Stimulated activated memory B cell treated with anti-CD40 and anti-IgM and Interleukin-4, amounts not matched to agents 10 μg/mL and 1 μg/mL and 100 μg/mL, for 72 hours (primary cell): ENCODE results near the gene EHD1.

Source experiments
- ATAC-seq: fragments of 150-1000 bp; cut with Tn5 transposase; 2 replicates; pipeline ENCODE4 v1.10.0; 2021
- H3K27ac Mint-ChIP-seq: one replicate; pipeline ENCODE4 v1.8.0; 2022; ENCODE audit warnings: mild to moderate bottlenecking, mixed read lengths
- H3K27me3 Mint-ChIP-seq: one replicate; pipeline ENCODE4 v1.8.0; 2022; ENCODE audit warnings: mixed read lengths
- H3K36me3 Mint-ChIP-seq: one replicate; pipeline ENCODE4 v1.8.0; 2022; ENCODE audit warnings: mixed read lengths
- H3K4me1 Mint-ChIP-seq: one replicate; pipeline ENCODE4 v1.8.0; 2022; ENCODE audit warnings: mixed read lengths
- H3K4me3 Mint-ChIP-seq: one replicate; pipeline ENCODE4 v1.8.0; 2022; ENCODE audit warnings: mild to moderate bottlenecking, moderate library complexity, mixed read lengths
- H3K9me3 Mint-ChIP-seq: one replicate; pipeline ENCODE4 v1.8.0; 2022; ENCODE audit warnings: mixed read lengths

Gene EHD1

DNA sequence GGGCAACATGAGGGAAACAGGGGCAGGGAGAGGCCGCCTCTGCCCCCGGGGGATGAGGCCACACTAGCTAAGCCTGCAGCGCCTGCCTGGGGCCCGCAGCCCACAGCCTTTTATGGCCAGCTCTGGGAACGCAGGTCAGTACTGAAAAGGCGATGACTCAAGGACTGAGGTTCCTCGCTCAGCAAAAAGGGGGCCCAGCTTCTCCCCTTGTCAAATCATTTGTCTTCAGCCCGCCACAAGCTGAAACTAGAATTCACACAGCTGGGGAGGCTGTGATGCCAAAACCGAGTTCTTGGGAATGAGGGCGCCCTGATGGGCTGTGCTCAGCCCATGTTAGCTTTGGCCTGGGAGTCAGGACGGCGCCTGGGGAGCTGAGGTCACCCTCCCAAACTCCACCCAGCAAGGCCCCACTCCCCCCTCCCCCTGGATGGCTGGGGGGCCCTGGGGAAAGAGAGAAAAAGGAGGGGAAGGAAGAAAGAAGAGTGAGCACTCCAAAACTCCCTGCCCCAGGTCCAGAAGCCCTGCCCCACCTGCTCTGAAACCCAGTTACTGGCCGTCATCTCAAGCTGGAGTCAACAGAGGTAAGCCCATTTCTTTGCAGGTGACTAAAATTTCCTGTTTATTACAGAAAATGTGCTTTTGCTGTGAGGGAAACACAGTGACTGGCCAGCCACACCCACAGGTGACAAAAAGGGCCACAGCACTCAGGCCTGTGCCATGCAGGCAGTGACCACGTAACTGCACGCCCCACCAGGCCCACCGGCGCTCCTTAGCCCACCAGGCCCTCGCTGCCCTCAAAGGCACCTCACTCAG, 13.7 kb downstream of the EHD1 start:
- Mint-ChIP-seq H3K4me3 (peak overlapping the region; percentile 74), H3K4me1 (peaks cover 91% of the 10 kb centered on the region), H3K36me3 (peaks cover 37% of the 10 kb centered on the region), H3K9me3 (peaks cover 2% of the 10 kb centered on the region), H3K27ac (peak overlapping the region; percentile 91), H3K27me3 (no peaks in the 10 kb centered on the region)
- ATAC-seq = peak; percentile 41

DNA sequence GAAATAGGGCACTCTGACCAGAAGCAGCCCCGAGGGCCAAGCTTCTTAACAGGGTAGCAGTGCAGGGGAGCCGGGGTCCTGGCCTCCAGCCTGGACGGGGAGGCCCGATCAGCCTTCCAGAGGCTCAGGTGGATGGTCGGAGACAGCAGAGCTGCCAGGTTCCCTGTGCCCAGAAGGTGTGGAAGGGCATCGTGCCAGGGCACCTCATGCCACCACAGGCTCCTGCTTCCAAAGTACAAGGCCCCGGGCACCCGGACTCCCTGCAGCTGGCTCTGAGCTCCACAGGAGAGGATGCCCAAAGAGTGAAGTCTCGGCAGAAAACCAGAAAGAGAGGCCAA, 14.3 kb downstream of the EHD1 start:
- Mint-ChIP-seq H3K27me3 (no peaks in the 10 kb centered on the region), H3K4me3 (peak overlapping the region; percentile 74), H3K4me1 (peaks cover 91% of the 10 kb centered on the region), H3K36me3 (peaks cover 39% of the 10 kb centered on the region), H3K27ac (peak overlapping the region; percentile 91), H3K9me3 (peaks cover 2% of the 10 kb centered on the region)
- no peak for ATAC-seq

DNA sequence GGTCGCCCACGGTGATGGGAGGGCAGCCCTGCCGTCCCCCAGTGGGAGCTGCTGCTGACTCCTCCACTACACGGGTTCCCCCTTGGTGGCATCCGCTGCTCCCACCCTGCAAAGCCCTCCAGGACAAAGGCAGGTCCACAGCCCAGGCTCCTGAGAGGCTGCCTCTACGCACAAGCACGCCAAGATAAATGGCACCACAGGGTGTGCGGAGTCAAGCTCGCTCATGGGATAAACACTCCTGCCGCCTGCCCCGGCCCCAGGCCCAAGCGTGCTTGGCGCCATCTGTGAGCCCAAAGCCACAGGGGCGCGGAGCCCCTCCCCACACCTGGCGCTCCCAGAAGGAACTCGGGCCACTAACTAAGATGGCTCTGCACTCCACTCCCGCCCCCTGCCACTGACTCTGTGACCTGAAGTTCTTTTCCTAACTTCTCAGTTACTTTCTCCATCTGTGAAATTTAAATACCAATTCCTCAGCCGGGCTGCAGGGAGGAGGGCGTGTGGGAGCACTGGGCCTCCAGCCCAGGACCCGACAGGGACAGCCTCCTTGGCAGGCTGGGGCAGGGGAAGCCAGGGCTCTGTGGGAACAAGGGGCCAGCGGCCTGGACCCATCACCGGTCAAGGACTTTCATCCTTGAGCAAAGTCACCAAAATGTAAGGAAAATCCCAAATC, 14.9 kb downstream of the EHD1 start:
- peaks cover 2% of the 10 kb centered on the region for H3K9me3 Mint-ChIP-seq
- H3K36me3 Mint-ChIP-seq = peaks cover 42% of the 10 kb centered on the region
- H3K4me3 Mint-ChIP-seq = peak overlapping the region; percentile 74
- no peak for ATAC-seq
- H3K4me1 Mint-ChIP-seq = peaks cover 91% of the 10 kb centered on the region
- no peaks in the 10 kb centered on the region for H3K27me3 Mint-ChIP-seq
- H3K27ac Mint-ChIP-seq = peak overlapping the region; percentile 91

DNA sequence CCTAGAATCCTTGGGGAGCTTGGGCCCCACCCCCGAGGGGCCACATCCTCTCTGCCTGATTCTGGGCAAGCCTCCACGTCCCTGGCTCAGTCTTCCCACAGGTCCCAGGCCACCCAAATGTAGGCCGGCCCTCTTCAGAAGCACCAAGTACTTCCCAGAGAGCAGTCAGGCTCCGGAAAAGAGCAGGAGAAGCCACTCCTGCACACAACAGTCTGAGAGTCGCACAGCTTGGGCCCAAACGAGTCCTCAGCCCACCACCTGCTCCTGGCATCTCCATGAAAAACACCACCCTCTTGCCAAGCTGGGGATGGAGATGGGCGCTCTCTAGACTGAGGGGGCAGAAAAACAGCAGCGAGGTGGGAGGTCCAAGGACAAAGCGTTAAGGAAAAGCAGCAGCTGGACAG, 15.4 kb downstream of the EHD1 start:
- Mint-ChIP-seq H3K4me1 (peaks cover 87% of the 10 kb centered on the region), H3K9me3 (peaks cover 2% of the 10 kb centered on the region), H3K27me3 (no peaks in the 10 kb centered on the region), H3K4me3 (peak overlapping the region; percentile 18), H3K36me3 (peaks cover 38% of the 10 kb centered on the region), H3K27ac (peak overlapping the region; percentile 91)
- ATAC-seq = no peak

DNA sequence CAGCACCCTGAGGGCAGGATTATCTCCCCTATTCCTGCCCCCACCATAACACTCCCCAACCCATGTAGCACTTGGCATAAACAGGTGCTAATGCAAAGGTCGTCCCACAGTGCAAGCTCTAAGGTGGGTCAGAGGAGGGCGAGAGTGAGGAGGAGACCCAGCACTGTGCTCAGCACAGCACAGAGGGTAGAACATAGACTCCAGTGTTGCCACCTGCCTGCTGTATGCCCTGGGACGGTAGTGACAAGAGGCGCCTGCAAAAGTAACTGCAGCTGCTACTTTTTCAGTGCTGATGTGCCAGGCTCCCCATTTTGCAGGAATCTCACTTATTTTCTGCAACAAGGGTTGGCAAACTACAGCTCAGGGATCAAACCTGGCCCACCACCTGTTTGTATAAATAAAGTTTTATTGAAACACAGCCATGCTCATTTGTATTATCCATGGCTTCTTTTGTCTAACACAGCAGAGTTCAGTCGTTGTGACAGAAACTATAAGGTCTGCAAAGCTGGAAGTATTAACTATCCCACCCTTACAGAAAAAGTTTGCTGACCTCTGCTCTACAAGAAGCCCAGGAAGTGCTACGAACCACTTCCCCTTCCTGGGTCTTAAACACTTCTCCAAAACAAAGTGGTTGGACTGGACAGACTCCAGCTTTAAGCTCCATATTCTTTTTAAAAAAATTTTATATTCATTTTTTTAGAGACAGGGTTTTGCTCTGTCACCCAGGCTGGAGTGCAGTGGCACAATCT, 17.0 kb downstream of the EHD1 start:
- Mint-ChIP-seq H3K27me3 (no peaks in the 10 kb centered on the region), H3K4me3 (peak overlapping the region; percentile 38), H3K9me3 (peaks cover 2% of the 10 kb centered on the region), H3K27ac (peak overlapping the region; percentile 91), H3K4me1 (peaks cover 87% of the 10 kb centered on the region), H3K36me3 (peaks cover 38% of the 10 kb centered on the region)
- no peak for ATAC-seq

DNA sequence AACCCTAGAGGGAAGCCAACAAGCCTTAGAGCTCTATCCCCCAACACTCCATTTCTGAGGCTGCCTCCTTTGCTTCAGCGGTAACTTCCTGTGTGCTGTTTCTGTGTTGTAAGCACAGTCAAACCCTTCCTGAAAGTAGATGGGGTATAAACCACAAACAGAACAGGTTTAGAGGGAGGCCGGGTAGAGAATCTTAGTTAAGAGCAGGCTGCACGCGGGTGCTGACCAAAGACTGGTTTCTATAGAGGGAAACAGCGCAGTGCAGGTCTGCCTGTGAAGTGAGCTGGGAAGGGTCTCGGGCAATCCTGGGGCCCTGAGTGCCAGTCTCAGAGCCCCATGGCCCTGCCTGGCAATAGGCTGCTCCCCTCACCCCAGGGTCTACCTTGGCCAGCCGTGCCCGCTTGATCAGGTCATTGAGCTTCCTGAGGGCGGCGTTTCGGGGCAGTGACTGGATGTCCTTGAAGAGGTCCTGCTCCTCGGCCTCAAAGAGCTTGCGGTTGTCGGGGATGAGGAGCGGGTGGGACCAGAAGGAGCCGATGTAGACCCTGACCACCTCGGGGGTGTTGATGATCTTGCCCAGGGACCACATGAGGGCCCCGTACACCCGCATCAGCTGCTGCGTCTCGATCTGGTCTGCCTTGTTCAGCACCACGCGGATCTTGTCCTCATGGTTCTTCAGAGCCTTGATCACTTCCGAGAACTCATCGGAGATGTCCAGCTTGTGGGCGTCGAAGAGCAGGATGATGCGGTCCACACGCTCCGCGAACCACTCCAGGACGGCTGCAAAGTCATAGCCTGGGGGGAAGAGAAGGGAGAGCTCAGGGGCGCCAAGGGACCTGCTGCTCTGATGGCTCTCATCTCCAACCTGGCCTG, 18.6 kb downstream of the EHD1 start:
- peaks cover 47% of the 10 kb centered on the region for H3K36me3 Mint-ChIP-seq
- peak overlapping the region; percentile 74 for H3K4me3 Mint-ChIP-seq
- peaks cover 87% of the 10 kb centered on the region for H3K4me1 Mint-ChIP-seq
- peak overlapping the region; percentile 91 for H3K27ac Mint-ChIP-seq
- H3K27me3 Mint-ChIP-seq = no peaks in the 10 kb centered on the region
- peak; percentile 93 for ATAC-seq
- no peaks in the 10 kb centered on the region for H3K9me3 Mint-ChIP-seq

DNA sequence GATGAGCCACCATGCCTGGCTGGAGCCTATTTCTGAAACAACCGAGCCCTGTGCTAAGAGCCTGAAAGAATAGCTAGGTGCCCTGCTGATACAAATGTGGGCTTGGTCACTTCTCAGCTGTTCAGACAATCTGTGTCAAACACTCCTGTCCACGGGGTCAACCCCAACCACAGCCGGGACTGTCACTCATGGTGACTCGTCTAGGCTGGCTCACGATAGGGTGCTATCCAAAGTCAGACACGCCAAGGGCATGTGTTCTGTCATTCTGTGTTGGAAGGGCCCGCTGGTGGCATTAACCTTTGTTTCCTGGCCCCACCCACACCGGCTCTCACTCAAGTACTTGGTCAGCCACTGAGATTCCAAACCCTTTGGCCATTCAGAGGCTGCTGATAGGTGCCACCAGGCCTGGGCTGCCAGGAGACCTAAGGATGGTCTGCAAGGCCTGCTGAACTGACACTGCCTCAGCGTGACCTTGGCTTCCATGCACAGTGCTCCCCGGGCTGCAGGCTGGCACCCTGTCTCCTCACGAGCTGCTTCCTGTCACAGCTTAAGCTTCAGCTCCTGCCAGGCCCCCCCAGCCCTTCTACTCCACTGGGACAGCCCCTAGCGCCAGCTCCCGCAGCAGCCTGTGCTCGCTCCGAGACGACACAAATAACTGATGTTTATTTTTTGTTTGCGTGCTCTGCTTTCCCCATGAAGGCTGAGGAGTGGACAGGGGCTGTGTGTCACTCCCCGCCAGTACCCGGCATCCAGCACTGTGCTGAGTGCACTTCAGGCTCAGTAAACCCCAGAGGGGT, 19.8 kb downstream of the EHD1 start:
- H3K36me3 Mint-ChIP-seq = peaks cover 55% of the 10 kb centered on the region
- H3K4me1 Mint-ChIP-seq = peaks cover 87% of the 10 kb centered on the region
- peak overlapping the region; percentile 91 for H3K27ac Mint-ChIP-seq
- ATAC-seq = peak; percentile 70
- no peaks in the 10 kb centered on the region for H3K27me3 Mint-ChIP-seq
- H3K4me3 Mint-ChIP-seq = peak overlapping the region; percentile 74
- no peaks in the 10 kb centered on the region for H3K9me3 Mint-ChIP-seq

DNA sequence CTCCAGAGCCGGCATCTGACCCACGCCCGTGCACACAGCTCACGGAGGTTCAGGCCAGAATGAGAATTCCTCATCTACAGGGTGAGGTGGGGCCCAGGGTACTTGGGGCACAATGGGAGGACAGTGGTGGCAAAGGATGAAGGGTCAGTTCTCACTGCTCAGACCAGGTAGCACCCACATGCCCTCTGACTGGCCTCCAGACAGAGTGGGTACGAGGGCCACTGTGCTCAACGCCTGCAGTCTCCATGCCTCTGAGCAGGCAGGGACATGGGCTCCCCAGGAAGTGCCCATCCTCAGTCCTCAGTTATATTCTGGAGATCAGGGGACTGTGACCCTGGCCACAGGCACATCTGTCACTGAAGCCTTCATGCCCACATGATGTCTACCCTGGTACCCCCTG, 20.9 kb downstream of the EHD1 start:
- Mint-ChIP-seq H3K27me3 (no peaks in the 10 kb centered on the region), H3K4me3 (peak overlapping the region; percentile 29), H3K9me3 (no peaks in the 10 kb centered on the region), H3K27ac (peak overlapping the region; percentile 91), H3K36me3 (peaks cover 64% of the 10 kb centered on the region), H3K4me1 (peaks cover 87% of the 10 kb centered on the region)
- ATAC-seq = no peak

DNA sequence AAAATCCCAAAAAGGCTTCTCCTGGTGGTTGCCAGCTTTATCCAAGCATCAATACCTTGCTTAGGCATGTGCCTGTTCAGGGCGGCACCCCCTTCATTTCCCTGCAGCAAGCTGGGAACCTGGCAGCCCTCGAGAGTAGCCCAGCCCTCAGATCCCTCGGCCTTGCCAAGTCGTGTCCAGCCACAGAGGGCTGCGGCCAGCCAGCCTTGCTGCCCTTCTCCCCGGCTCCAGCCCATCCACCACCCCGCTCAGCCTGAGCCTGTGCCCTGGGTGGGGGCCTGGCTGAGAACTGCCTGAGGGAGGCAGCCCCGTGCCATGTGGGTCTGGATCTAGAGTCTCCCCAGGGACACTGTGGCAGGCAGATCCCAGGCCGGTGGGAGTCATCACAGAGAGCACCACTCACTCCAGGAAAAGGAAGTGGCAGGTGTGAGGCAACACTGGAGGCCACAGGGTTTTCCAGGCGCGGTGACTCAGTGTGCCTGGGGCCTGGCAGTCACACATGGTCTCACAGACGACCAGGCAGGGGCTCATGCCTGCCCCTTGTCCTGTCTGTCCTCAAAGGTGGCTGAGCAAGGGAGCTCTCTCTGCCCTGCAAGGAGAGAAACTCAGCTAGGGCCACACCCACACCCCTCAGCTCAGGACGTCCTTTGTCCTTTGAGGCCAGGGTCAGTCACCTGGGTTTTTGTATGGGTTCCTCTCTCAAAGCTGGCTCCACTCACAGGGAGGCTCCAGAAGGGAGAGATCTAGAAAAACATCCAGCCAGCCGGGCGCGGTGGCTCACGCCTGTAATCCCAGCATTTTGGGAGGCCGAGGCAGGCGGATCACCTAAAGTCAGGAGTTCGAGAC, 21.8 kb downstream of the EHD1 start:
- Mint-ChIP-seq H3K4me3 (peak overlapping the region; percentile 22), H3K4me1 (peaks cover 88% of the 10 kb centered on the region), H3K27me3 (no peaks in the 10 kb centered on the region), H3K27ac (peak overlapping the region; percentile 91), H3K9me3 (no peaks in the 10 kb centered on the region), H3K36me3 (peaks cover 66% of the 10 kb centered on the region)
- ATAC-seq = peak; percentile 1

DNA sequence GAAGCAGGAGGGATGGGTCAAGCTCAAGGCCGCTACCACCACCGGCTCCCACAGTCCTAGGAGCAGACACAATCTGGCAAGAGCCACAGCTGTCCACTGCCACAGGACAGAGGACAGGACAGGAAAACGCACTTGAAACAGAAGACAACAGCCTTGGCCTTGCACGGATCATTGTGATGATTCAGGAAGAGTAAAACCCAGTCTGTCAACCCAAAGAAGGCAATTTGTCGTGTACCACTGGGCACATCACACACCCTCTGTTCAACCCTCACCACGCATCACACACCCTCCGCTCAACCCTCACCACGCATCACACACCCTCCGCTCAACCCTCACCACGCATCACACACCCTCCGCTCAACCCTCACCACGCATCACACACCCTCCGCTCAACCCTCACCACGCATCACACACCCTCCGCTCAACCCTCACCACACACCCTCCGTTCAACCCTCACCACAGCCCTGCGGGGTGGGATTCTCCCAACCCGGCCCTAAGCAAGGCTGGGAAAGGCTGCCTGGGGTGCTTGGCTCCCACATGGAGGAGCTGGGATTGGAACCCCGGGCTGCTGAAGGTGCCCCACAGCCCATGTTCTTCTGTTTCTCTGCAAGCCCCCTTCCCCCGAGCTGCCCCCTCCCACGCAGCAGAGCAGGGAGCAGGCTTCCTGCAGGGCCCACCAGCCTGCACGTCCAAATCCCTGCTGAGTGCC, 22.7 kb downstream of the EHD1 start:
- Mint-ChIP-seq H3K4me3 (peak overlapping the region; percentile 57), H3K27ac (peak overlapping the region; percentile 91), H3K4me1 (peaks cover 90% of the 10 kb centered on the region), H3K36me3 (peaks cover 66% of the 10 kb centered on the region), H3K9me3 (no peaks in the 10 kb centered on the region), H3K27me3 (no peaks in the 10 kb centered on the region)
- no peak for ATAC-seq

DNA sequence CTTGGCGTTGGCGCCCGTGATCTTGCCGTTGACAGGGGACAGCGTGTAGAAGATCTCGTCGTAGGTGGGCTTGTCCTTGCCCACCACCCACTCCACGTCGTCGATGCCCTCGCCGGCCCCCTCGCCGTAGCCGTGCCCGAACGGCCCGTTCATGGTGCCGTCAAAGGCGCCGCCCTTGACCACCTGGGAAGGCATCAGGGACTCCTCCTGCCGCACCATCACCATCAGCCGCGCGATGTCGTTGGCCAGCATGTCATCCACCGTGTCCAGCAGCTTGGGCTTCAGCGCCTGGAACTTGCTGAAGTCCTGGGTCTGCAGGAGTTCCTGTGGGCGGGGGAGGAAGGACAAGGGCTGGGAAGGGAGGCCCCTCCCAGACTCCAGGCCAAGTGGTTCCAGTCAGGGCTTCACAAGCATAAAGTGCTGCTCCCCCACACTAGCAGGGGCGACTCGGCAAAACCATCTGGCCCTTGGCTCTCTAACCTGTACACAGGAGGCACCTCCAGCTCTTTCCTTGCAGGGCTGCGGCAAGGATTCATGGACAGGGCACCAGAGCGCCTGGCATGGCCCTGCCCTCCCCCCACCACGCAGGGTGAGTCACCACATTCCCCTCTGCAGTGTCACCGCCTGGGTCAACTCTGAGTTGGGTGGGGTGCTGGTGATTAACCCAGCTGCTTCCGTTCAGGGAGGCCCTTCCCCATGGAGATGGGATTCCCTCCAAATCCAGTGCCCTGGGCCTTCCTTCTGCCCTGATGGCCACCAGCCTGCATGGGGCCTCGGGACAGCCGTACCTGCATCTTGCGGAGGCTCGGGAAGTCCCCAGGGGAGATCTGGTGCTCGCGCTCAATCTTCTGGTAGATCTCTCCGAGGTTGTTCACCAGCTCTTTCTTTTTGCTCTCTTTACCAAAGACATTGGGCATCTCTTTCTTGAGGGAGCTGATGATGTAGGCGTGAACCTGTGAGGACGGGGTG, 23.6 kb downstream of the EHD1 start:
- H3K27ac Mint-ChIP-seq = peak overlapping the region; percentile 91
- ATAC-seq = no peak
- H3K36me3 Mint-ChIP-seq = peaks cover 60% of the 10 kb centered on the region
- peak overlapping the region; percentile 57 for H3K4me3 Mint-ChIP-seq
- H3K4me1 Mint-ChIP-seq = peaks cover 89% of the 10 kb centered on the region
- H3K27me3 Mint-ChIP-seq = no peaks in the 10 kb centered on the region
- no peaks in the 10 kb centered on the region for H3K9me3 Mint-ChIP-seq

DNA sequence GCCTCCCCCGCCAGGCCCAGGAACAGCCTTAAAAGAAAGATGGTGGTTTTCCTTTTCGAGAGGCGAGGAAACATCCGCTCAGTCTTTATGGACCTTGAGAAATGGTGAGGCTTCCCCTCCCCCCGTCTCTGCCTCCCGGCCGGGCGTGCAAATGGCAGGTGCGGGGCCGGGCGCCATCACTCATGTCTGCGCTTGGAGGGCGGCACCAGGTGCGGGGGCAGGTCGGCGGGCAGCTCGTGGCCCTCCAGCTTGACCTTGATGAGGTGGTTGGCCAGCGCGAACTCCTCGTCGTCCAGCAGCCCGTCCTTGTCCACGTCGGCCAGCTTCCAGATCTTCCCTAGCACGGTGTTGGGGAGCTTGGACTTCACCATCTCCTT, 24.3 kb downstream of the EHD1 start:
- Mint-ChIP-seq H3K36me3 (peaks cover 56% of the 10 kb centered on the region), H3K27me3 (no peaks in the 10 kb centered on the region), H3K4me3 (peak overlapping the region; percentile 43), H3K9me3 (no peaks in the 10 kb centered on the region), H3K27ac (peak overlapping the region; percentile 91), H3K4me1 (peaks cover 89% of the 10 kb centered on the region)
- ATAC-seq = no peak
